GM23338 (cell line): ENCODE results near the gene NGEF. TPM values are rescaled to one million over a fixed set of nuclear protein-coding genes. Genes with fewer than 3 reads are reported as not detected.

Experiments
- ATAC-seq: fragments of 200-7000 bp; cut with Tn5 transposase; 3 replicates; pipeline ENCODE4 v1.9.1; 2020
- DNase-seq: peaks from one replicate; pipeline ENCODE4 v3.0.0-alpha.2; 2015; ENCODE audit warnings: low spot score
- H2AFZ ChIP-seq: fragments of 200-600 bp; sonication (generic); 2 replicates; pipeline ENCODE4 v1.8.0; 2016; ENCODE audit warnings: antibody characterized with exemption, mild to moderate bottlenecking, moderate library complexity
- H3F3A ChIP-seq: fragments of 200-600 bp; sonication (generic); replicated peaks from 2 replicates; pipeline ENCODE4 v1.8.0; 2017; ENCODE audit warnings: antibody characterized with exemption, mixed run types, low read depth
- H3K27ac ChIP-seq: fragments of 200-600 bp; sonication (generic); 2 replicates; pipeline ENCODE4 v1.6.1; 2016; ENCODE audit warnings: low read depth
- H3K27me3 ChIP-seq: fragments of 200-600 bp; sonication (generic); 2 replicates; pipeline ENCODE4 v1.8.0; 2016; ENCODE audit warnings: mild to moderate bottlenecking, mixed run types, moderate library complexity; ENCODE audit not compliant: insufficient read depth
- H3K36me3 ChIP-seq: fragments of 200-600 bp; sonication (generic); 2 replicates; pipeline ENCODE4 v1.8.0; 2016; ENCODE audit warnings: mild to moderate bottlenecking; ENCODE audit not compliant: insufficient read depth
- H3K4me1 ChIP-seq: fragments of 200-600 bp; sonication (generic); 2 replicates; pipeline ENCODE4 v1.8.0; 2016; ENCODE audit warnings: mild to moderate bottlenecking, moderate library complexity; ENCODE audit not compliant: insufficient read depth
- H3K4me2 ChIP-seq: fragments of 200-600 bp; sonication (generic); 2 replicates; pipeline ENCODE4 v1.7.1; 2017; ENCODE audit warnings: mixed run types
- H3K4me3 ChIP-seq: fragments of 200-600 bp; sonication (generic); 2 replicates; pipeline ENCODE4 v1.6.1; 2016; ENCODE audit warnings: mixed run types
- H3K79me2 ChIP-seq: fragments of 200-600 bp; sonication (generic); replicated peaks from 2 replicates; pipeline ENCODE4 v1.8.0; 2017; ENCODE audit warnings: mild to moderate bottlenecking; ENCODE audit not compliant: insufficient read depth
- H3K9me2 ChIP-seq: fragments of 200-600 bp; sonication (generic); 2 replicates; pipeline ENCODE4 v1.8.0; 2017; ENCODE audit not compliant: insufficient read depth
- H4K20me1 ChIP-seq: fragments of 200-600 bp; sonication (generic); replicated peaks from 2 replicates; pipeline ENCODE4 v1.8.0; 2017; ENCODE audit warnings: mild to moderate bottlenecking; ENCODE audit not compliant: insufficient read depth
- H3K27ac Mint-ChIP-seq: 2 replicates; pipeline ENCODE4 v1.8.0; 2020; ENCODE audit warnings: inconsistent platforms, mild to moderate bottlenecking, moderate library complexity, mixed read lengths
- H3K27me3 Mint-ChIP-seq: 3 replicates; pipeline ENCODE4 v1.8.0; 2022; ENCODE audit warnings: low read depth, mild to moderate bottlenecking, moderate library complexity, mixed read lengths, inconsistent platforms; ENCODE audit not compliant: insufficient read depth, poor library complexity
- H3K36me3 Mint-ChIP-seq: 3 replicates; pipeline ENCODE4 v1.8.0; 2021; ENCODE audit warnings: low read depth, mild to moderate bottlenecking, inconsistent platforms, moderate library complexity, mixed read lengths
- H3K4me1 Mint-ChIP-seq: 3 replicates; pipeline ENCODE4 v1.8.0; 2020; ENCODE audit warnings: mild to moderate bottlenecking, inconsistent platforms, mixed read lengths
- H3K4me3 Mint-ChIP-seq: 3 replicates; pipeline ENCODE4 v1.8.0; 2021; ENCODE audit warnings: moderate library complexity, mild to moderate bottlenecking, inconsistent platforms, mixed read lengths
- H3K9me3 Mint-ChIP-seq: 3 replicates; pipeline ENCODE4 v1.8.0; 2020; ENCODE audit warnings: moderate library complexity, mild to moderate bottlenecking, inconsistent platforms, mixed read lengths
- polyA plus RNA-seq: library from polyadenylated mRNA; unstranded; fragments of >200 nt; fragmentation: Nextera tagmentation; extraction: Ambion mirVana; gene quantifications from 2 replicates; pipeline ENCODE4 v1.2.1, GENCODE V29; 2016
- total RNA-seq: library from RNA; depleted of rRNA; stranded (reverse); fragments of >200 nt; shearing (Covaris generic); gene quantifications from 2 replicates; pipeline ENCODE4 v1.2.3, GENCODE V29; 2014
- TF ChIP-seq, protein P1 (sequence below): fragments of 250-450 bp; sonication (Bioruptor Pico); IDR thresholded peaks from 2 replicates; pipeline ENCODE4 v1.5.0; 2020; ENCODE audit warnings: mild to moderate bottlenecking, moderate library complexity
- TF ChIP-seq, protein P2 (sequence below), 2 experiments: fragments of 200-600 bp in 1 of 2; sonication (generic) in 1 of 2; conservative IDR thresholded peaks; 2 replicates each; pipeline versions ENCODE4 v1.5.1 to v1.6.1; 2016 to 2017; ENCODE audit warnings: antibody characterized with exemption in 2 of 2, low read depth in 2 of 2, mild to moderate bottlenecking in 2 of 2, moderate library complexity in 1 of 2

NGEF gene
- total and polyA plus RNA-seq, 2 experiments from 2014 or later = 1.8 to 5.4 TPM

DNA sequence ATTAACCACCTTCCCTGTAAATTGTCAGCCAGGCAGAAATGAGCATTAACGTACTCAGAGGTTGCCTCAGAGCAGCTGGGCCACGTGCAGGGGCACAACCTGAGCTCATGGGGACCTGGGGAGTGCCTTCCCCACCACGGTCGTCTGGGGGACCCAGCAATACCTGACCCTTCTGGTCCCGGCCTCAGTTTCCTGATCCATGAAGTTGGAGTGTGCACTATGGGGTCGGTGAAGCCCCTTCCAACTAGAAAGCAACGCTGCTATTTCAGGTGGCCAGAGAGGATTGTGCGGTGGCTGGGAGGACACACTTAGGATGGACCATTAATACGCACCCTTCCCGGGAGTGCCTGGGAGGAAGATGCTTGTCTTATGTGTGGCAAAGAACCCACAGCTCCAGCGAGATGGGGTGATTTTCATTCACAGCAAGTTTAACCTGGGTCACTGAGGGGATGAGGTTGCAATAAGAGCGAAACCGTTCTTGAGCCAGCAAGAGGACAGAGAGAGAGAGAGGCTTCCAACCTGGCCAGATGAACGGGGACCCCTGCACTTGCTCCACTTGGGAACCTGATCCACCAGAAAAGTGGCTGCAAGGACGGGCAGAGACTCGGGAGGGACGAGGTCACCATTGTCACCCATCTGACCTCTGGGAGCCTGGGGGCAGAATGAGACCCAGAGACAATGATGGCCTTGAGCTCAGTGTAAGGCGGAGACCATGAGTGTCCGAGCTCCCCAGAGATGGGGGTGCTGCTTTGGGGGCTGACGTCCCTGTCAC is 36.2 kb downstream of the NGEF start:
- DNase-seq (no peak), ATAC-seq (no peak)
- Mint-ChIP-seq H3K27ac (no peak overlapping the region), H3K27me3 (peaks cover 5% of the 10 kb centered on the region), H3K4me3 (no peak overlapping the region), H3K9me3 (no peaks in the 10 kb centered on the region), H3K36me3 (no peaks in the 10 kb centered on the region), H3K4me1 (peaks cover 16% of the 10 kb centered on the region)
- no peaks in the 10 kb centered on the region for H4K20me1 ChIP-seq
- no peaks in the 10 kb centered on the region for H3K27me3 ChIP-seq
- H2AFZ ChIP-seq = no peak overlapping the region
- TF ChIP-seq, protein P1, sequence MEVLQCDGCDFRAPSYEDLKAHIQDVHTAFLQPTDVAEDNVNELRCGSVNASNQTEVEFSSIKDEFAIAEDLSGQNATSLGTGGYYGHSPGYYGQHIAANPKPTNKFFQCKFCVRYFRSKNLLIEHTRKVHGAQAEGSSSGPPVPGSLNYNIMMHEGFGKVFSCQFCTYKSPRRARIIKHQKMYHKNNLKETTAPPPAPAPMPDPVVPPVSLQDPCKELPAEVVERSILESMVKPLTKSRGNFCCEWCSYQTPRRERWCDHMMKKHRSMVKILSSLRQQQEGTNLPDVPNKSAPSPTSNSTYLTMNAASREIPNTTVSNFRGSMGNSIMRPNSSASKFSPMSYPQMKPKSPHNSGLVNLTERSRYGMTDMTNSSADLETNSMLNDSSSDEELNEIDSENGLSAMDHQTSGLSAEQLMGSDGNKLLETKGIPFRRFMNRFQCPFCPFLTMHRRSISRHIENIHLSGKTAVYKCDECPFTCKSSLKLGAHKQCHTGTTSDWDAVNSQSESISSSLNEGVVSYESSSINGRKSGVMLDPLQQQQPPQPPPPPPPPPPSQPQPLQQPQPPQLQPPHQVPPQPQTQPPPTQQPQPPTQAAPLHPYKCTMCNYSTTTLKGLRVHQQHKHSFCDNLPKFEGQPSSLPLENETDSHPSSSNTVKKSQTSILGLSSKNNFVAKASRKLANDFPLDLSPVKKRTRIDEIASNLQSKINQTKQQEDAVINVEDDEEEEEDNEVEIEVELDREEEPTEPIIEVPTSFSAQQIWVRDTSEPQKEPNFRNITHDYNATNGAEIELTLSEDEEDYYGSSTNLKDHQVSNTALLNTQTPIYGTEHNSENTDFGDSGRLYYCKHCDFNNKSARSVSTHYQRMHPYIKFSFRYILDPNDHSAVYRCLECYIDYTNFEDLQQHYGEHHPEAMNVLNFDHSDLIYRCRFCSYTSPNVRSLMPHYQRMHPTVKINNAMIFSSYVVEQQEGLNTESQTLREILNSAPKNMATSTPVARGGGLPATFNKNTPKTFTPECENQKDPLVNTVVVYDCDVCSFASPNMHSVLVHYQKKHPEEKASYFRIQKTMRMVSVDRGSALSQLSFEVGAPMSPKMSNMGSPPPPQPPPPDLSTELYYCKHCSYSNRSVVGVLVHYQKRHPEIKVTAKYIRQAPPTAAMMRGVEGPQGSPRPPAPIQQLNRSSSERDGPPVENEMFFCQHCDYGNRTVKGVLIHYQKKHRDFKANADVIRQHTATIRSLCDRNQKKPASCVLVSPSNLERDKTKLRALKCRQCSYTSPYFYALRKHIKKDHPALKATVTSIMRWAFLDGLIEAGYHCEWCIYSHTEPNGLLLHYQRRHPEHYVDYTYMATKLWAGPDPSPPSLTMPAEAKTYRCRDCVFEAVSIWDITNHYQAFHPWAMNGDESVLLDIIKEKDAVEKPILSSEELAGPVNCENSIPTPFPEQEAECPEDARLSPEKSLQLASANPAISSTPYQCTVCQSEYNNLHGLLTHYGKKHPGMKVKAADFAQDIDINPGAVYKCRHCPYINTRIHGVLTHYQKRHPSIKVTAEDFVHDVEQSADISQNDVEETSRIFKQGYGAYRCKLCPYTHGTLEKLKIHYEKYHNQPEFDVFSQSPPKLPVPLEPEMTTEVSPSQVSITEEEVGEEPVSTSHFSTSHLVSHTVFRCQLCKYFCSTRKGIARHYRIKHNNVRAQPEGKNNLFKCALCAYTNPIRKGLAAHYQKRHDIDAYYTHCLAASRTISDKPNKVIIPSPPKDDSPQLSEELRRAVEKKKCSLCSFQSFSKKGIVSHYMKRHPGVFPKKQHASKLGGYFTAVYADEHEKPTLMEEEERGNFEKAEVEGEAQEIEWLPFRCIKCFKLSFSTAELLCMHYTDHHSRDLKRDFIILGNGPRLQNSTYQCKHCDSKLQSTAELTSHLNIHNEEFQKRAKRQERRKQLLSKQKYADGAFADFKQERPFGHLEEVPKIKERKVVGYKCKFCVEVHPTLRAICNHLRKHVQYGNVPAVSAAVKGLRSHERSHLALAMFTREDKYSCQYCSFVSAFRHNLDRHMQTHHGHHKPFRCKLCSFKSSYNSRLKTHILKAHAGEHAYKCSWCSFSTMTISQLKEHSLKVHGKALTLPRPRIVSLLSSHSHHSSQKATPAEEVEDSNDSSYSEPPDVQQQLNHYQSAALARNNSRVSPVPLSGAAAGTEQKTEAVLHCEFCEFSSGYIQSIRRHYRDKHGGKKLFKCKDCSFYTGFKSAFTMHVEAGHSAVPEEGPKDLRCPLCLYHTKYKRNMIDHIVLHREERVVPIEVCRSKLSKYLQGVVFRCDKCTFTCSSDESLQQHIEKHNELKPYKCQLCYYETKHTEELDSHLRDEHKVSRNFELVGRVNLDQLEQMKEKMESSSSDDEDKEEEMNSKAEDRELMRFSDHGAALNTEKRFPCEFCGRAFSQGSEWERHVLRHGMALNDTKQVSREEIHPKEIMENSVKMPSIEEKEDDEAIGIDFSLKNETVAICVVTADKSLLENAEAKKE = no peak
- H3K4me1 ChIP-seq = peaks cover 4% of the 10 kb centered on the region
- H3K4me2 ChIP-seq = no peak overlapping the region
- H3K27ac ChIP-seq = no peak overlapping the region
- H3K4me3 ChIP-seq = no peak overlapping the region
- H3K36me3 ChIP-seq = no peaks in the 10 kb centered on the region
- H3F3A ChIP-seq = no peaks in the 10 kb centered on the region
- no peaks in the 10 kb centered on the region for H3K79me2 ChIP-seq
- no peaks in the 10 kb centered on the region for H3K9me2 ChIP-seq

DNA sequence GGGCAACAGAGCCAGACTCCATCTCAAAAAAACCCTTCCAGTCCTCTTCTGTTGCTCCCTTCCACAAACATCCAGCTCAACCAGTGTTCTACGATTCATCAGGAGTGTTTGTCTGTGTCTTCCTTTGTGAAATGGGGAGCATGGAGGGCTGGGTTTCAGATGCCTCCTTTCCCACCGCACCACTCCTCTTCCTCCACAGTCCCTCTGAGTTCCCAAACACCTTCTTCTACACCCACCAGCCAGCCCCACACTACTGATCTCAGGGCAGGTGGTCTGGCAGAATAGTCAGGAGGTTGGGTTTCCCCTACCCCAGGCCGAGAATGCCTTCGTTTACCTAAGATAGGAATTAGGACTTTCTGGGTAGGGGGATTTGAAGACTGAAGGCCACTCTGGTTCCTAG is 36.9 kb downstream of the NGEF start:
- no peak for DNase-seq
- Histone ChIP-seq H3K4me2 (no peak overlapping the region), H3K27ac (no peak overlapping the region), H3F3A (no peaks in the 10 kb centered on the region), H3K27me3 (no peaks in the 10 kb centered on the region), H3K4me1 (no peaks in the 10 kb centered on the region), H3K4me3 (no peak overlapping the region), H2AFZ (no peak overlapping the region), H3K79me2 (no peaks in the 10 kb centered on the region), H3K36me3 (no peaks in the 10 kb centered on the region), H3K9me2 (no peaks in the 10 kb centered on the region), H4K20me1 (no peaks in the 10 kb centered on the region)
- peaks cover 9% of the 10 kb centered on the region for H3K4me1 Mint-ChIP-seq
- no peak overlapping the region for H3K4me3 Mint-ChIP-seq
- H3K27me3 Mint-ChIP-seq = peaks cover 5% of the 10 kb centered on the region
- H3K9me3 Mint-ChIP-seq = no peaks in the 10 kb centered on the region
- H3K36me3 Mint-ChIP-seq = no peaks in the 10 kb centered on the region
- ATAC-seq = no peak
- H3K27ac Mint-ChIP-seq = no peak overlapping the region
- TF ChIP-seq, protein P1 = no peak
- TF ChIP-seq, protein P2, sequence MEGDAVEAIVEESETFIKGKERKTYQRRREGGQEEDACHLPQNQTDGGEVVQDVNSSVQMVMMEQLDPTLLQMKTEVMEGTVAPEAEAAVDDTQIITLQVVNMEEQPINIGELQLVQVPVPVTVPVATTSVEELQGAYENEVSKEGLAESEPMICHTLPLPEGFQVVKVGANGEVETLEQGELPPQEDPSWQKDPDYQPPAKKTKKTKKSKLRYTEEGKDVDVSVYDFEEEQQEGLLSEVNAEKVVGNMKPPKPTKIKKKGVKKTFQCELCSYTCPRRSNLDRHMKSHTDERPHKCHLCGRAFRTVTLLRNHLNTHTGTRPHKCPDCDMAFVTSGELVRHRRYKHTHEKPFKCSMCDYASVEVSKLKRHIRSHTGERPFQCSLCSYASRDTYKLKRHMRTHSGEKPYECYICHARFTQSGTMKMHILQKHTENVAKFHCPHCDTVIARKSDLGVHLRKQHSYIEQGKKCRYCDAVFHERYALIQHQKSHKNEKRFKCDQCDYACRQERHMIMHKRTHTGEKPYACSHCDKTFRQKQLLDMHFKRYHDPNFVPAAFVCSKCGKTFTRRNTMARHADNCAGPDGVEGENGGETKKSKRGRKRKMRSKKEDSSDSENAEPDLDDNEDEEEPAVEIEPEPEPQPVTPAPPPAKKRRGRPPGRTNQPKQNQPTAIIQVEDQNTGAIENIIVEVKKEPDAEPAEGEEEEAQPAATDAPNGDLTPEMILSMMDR (conservative IDR thresholded peaks at IDR 0.05; ENCODE audit: low read depth in 2 of 2) = no peak
